Nephron progenitor cell (in vitro differentiated cells): ENCODE data around the gene MPP1.

Experiments
- DNase-seq: peaks from one replicate; pipeline ENCODE4 v3.0.0; 2021
- H3K27ac Mint-ChIP-seq: 2 replicates; pipeline ENCODE4 v1.8.0; 2021; ENCODE audit warnings: mild to moderate bottlenecking, moderate library complexity, mixed read lengths
- H3K27me3 Mint-ChIP-seq: 2 replicates; pipeline ENCODE4 v1.8.0; 2021; ENCODE audit warnings: mild to moderate bottlenecking, low read depth, mixed read lengths; ENCODE audit not compliant: poor library complexity
- H3K36me3 Mint-ChIP-seq: 2 replicates; pipeline ENCODE4 v1.8.0; 2021; ENCODE audit warnings: low read depth, mixed read lengths
- H3K4me1 Mint-ChIP-seq: 2 replicates; pipeline ENCODE4 v1.8.0; 2021; ENCODE audit warnings: mixed read lengths
- H3K4me3 Mint-ChIP-seq: 2 replicates; pipeline ENCODE4 v1.8.0; 2021; ENCODE audit warnings: mild to moderate bottlenecking, moderate library complexity, mixed read lengths
- H3K9me3 Mint-ChIP-seq: 2 replicates; pipeline ENCODE4 v1.8.0; 2021; ENCODE audit warnings: mild to moderate bottlenecking, moderate library complexity, mixed read lengths
- CTCF ChIP-seq: fragments of 200-600 bp; sonication (generic); IDR thresholded peaks from 2 replicates; pipeline ENCODE4 v1.5.0; 2021; ENCODE audit warnings: antibody characterized with exemption

The MPP1 gene

GRCh38 chrX:154751203-154751668 lies 54.0 kb downstream of the MPP1 start:
- TF ChIP-seq CTCF, result no peak
- Mint-ChIP-seq H3K9me3 (peaks cover 36% of the 10 kb centered on the region), H3K36me3 (no peaks in the 10 kb centered on the region), H3K27ac (no peak overlapping the region), H3K4me1 (peaks cover 9% of the 10 kb centered on the region), H3K4me3 (peak overlapping the region; percentile 61), H3K27me3 (peaks cover 61% of the 10 kb centered on the region)
- no peak for DNase-seq

GRCh38 chrX:154750301-154751202 lies 54.7 kb downstream of the MPP1 start, which contains the start of gene GAB3:
Gene GAB3 (minus strand): TSS chrX:154751077. CDS start chrX:154751025, 52 bp downstream.
- H3K4me3 Mint-ChIP-seq, result peak within 1 kb of the TSS; percentile 61
- H3K27me3 Mint-ChIP-seq, result peaks cover 63% of the 10 kb centered on the region
- TF ChIP-seq CTCF, result no peak
- peak; percentile 50 for DNase-seq
- no peaks in the 10 kb centered on the region for H3K36me3 Mint-ChIP-seq
- peaks cover 40% of the 10 kb centered on the region for H3K9me3 Mint-ChIP-seq
- no peak within 1 kb of the TSS for H3K27ac Mint-ChIP-seq
- H3K4me1 Mint-ChIP-seq, result peaks cover 9% of the 10 kb centered on the region

GRCh38 chrX:154749856-154750255 lies 55.4 kb downstream of the MPP1 start:
- H3K9me3 Mint-ChIP-seq, result peaks cover 43% of the 10 kb centered on the region
- H3K36me3 Mint-ChIP-seq, result no peaks in the 10 kb centered on the region
- no peak for TF ChIP-seq CTCF
- peaks cover 60% of the 10 kb centered on the region for H3K27me3 Mint-ChIP-seq
- peaks cover 9% of the 10 kb centered on the region for H3K4me1 Mint-ChIP-seq
- DNase-seq, result no peak
- H3K27ac Mint-ChIP-seq, result no peak overlapping the region
- peak overlapping the region; percentile 28 for H3K4me3 Mint-ChIP-seq

- DNase-seq, result peak; percentile 33
- H3K27me3 Mint-ChIP-seq, result peaks cover 51% of the 10 kb centered on the region
- H3K4me1 Mint-ChIP-seq, result peaks cover 9% of the 10 kb centered on the region
- H3K4me3 Mint-ChIP-seq, result no peak overlapping the region
- peak; percentile 68 for TF ChIP-seq CTCF
- H3K9me3 Mint-ChIP-seq, result peaks cover 52% of the 10 kb centered on the region
- no peak overlapping the region for H3K27ac Mint-ChIP-seq
- H3K36me3 Mint-ChIP-seq, result no peaks in the 10 kb centered on the region
Observed at GRCh38 chrX:154748712-154749339, 56.5 kb downstream of the MPP1 start.

GRCh38 chrX:154742613-154743012 lies 62.7 kb downstream of the MPP1 start:
- H3K9me3 Mint-ChIP-seq, result peaks cover 56% of the 10 kb centered on the region
- no peak for TF ChIP-seq CTCF
- peaks cover 10% of the 10 kb centered on the region for H3K27me3 Mint-ChIP-seq
- no peaks in the 10 kb centered on the region for H3K4me1 Mint-ChIP-seq
- DNase-seq, result no peak
- no peak overlapping the region for H3K4me3 Mint-ChIP-seq
- no peak overlapping the region for H3K27ac Mint-ChIP-seq
- no peaks in the 10 kb centered on the region for H3K36me3 Mint-ChIP-seq
